D341Med (cell line): Measurements from ENCODE around the gene DENND2C.

Experiments used
- DNase-seq: peaks from one replicate; pipeline ENCODE4 v3.0.0; 2012; ENCODE audit warnings: low spot score

Gene DENND2C

GRCh38 chr1:114669562-114670082 is at the start of gene DENND2C:
Gene DENND2C, minus strand, starts transcription at chr1:114670049. Its CDS starts 44,065 bp downstream, at chr1:114625984.
- DNase-seq = no peak

GRCh38 chr1:114719424-114719787 is 49.6 kb upstream of the DENND2C start:
- DNase-seq = no peak

GRCh38 chr1:114718661-114719423 is 49.0 kb upstream of the DENND2C start:
- DNase-seq = no peak

GRCh38 chr1:114716304-114717170 is 46.7 kb upstream of the DENND2C start, which contains the start of gene NRAS:
Gene NRAS, minus strand, starts transcription at chr1:114716771. Its CDS starts 611 bp downstream, at chr1:114716160.
- DNase-seq = peak; percentile 96

- peak; percentile 42 for DNase-seq
Observed at GRCh38 chr1:114715952-114716303, 46.1 kb upstream of the DENND2C start.

GRCh38 chr1:114712977-114713376 is 43.1 kb upstream of the DENND2C start:
- DNase-seq = no peak

- no peak for DNase-seq
Observed at GRCh38 chr1:114710360-114710759, 40.5 kb upstream of the DENND2C start.

- no peak for DNase-seq
Observed at GRCh38 chr1:114707604-114708003, 37.8 kb upstream of the DENND2C start.

- DNase-seq = no peak
Observed at GRCh38 chr1:114703242-114703641, 33.4 kb upstream of the DENND2C start.

GRCh38 chr1:114702737-114703136 is 32.9 kb upstream of the DENND2C start:
- no peak for DNase-seq

- DNase-seq = no peak
Observed at GRCh38 chr1:114701931-114702330, 32.1 kb upstream of the DENND2C start.

GRCh38 chr1:114700036-114700600 is 30.3 kb upstream of the DENND2C start:
- DNase-seq = no peak

- no peak for DNase-seq
Observed at GRCh38 chr1:114696810-114697209, 27.0 kb upstream of the DENND2C start.

- no peak for DNase-seq
Observed at GRCh38 chr1:114695430-114696058, 25.7 kb upstream of the DENND2C start, which contains the start of gene AMPD1. Gene AMPD1, minus strand, starts transcription at chr1:114695546. Its CDS starts 75 bp downstream, at chr1:114695471.

GRCh38 chr1:114694540-114695310 is 24.9 kb upstream of the DENND2C start:
- DNase-seq = no peak

- DNase-seq = no peak
Observed at GRCh38 chr1:114692947-114693346, 23.1 kb upstream of the DENND2C start.

- DNase-seq = no peak
Observed at GRCh38 chr1:114691061-114691460, 21.2 kb upstream of the DENND2C start.

GRCh38 chr1:114690148-114690547 is 20.3 kb upstream of the DENND2C start:
- no peak for DNase-seq

- DNase-seq = no peak
Observed at GRCh38 chr1:114688526-114688925, 18.7 kb upstream of the DENND2C start.

GRCh38 chr1:114685851-114686250 is 16.0 kb upstream of the DENND2C start:
- DNase-seq = no peak

GRCh38 chr1:114677691-114678090 is 7.8 kb upstream of the DENND2C start:
- DNase-seq = no peak
